GM18870 (cell line): ENCODE results near the gene CDH19.

Source experiments
- ATAC-seq: cut with Tn5 transposase; IDR thresholded peaks from one replicate; pipeline ENCODE4 v1.9.1; 2021; ENCODE audit warnings: moderate library complexity; ENCODE audit not compliant: unreplicated experiment

The CDH19 gene

GRCh38 chr18:66457245-66457644 is 146.6 kb downstream of the CDH19 start:
- ATAC-seq, result no peak
